ENCODE measurements around the gene ZNF335.
A peak's percentile ranks its signal among the peaks of the same experiment; 100 is the strongest.

Gene ZNF335

DNA sequence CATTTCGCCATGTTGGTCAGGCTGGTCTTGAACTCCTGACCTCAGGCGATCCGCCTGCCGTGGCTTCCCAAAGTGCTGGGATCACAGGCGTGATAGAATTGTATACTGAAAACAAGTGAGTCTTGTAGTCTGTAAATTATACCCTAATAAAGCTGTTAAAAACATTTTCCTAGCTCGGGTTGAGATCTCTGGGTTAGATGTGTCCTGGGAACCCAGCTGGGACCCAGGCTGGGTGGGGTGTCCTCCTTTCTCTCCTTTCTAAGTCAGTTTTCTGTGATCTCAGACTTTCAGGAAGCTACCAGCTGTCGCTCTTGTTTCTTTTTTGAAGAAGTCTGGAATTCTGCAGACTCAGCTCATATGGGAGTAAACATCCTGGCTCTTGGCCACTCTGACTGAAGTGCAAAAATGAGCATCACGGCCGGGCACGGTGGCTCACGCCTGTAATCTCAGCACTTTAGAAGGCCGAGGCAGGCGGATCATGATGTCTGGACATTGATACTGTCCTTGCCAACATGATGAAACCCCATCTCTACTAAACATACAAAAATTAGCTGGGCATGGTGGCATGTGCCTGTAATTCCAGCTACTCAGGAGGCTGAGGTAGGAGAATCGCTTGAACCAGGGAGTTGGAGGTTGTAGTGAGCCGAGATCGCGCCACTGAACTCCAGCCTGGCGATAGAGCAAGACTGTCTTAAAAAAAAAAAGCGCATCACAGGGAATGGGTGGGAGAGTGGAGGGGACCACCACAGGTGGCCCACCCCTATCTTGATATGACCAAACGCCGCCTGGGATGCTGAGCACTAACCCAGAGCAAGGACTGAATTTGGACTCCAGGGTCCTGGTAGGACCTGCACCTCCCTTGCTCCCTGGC is 47.4 kb downstream of the ZNF335 start:
- H2BK120ac ChIP-seq (ENCODE audit: low read depth, low read length), result no peak overlapping the region
- no peak overlapping the region for H2BK5ac ChIP-seq (ENCODE audit: low read length)
- no peak overlapping the region for H3K4me3 ChIP-seq (ENCODE audit: low read length in 2 of 2)
- no peak overlapping the region for H4K91ac ChIP-seq (ENCODE audit: low read depth, low read length, poor library complexity)
- no peaks in the 10 kb centered on the region for H3K9me3 ChIP-seq (replicated peaks in 1 of 2; ENCODE audit: control insufficient read depth in 2 of 2, insufficient read depth in 1 of 2, low read depth in 1 of 2, low read length in 2 of 2)
- no peak overlapping the region for H3K4me2 ChIP-seq (ENCODE audit: insufficient read depth, low read length, poor library complexity, severe bottlenecking)
- H2BK12ac ChIP-seq (ENCODE audit: low read length), result no peak overlapping the region
- H3K4me1 ChIP-seq (ENCODE audit: control insufficient read depth in 2 of 2, insufficient read depth in 1 of 2, low read depth in 1 of 2, low read length in 2 of 2), result peaks cover 5 to 9% of the 10 kb centered on the region in 2 donors
- H3K27ac ChIP-seq (replicated peaks; ENCODE audit: low read length), result no peak overlapping the region
- no peak overlapping the region for H3K23ac ChIP-seq (ENCODE audit: low read depth, low read length, poor library complexity)
- no peak overlapping the region for H4K8ac ChIP-seq (ENCODE audit: low read depth, low read length)
- H3K14ac ChIP-seq (ENCODE audit: low read length), result no peak overlapping the region
- peak overlapping the region; percentile 63 for H2AFZ ChIP-seq (ENCODE audit: low read length)
- peak overlapping the region; percentile 44 for H3K18ac ChIP-seq (ENCODE audit: low read length)
- H3K9ac ChIP-seq (ENCODE audit: low read depth, low read length, poor library complexity), result no peak overlapping the region
- no peak overlapping the region for H2BK15ac ChIP-seq (ENCODE audit: low read length)
- no peaks in the 10 kb centered on the region for H3K36me3 ChIP-seq (replicated peaks in 1 of 2; ENCODE audit: control insufficient read depth in 2 of 2, insufficient read depth in 2 of 2, low read length in 2 of 2)
- no peaks in the 10 kb centered on the region for H3K79me1 ChIP-seq (ENCODE audit: low read depth, low read length)
- H3K4ac ChIP-seq (ENCODE audit: low read length), result no peak overlapping the region
- no peak overlapping the region for H2AK5ac ChIP-seq (ENCODE audit: low read depth, low read length)
- no CpG with 5 or more reads among the region's 21 CpGs for whole genome bisulfite sequencing, 2 donors (ENCODE audit: extremely low coverage in 2 of 2, insufficient read length in 2 of 2, insufficient replicate concordance in 1 of 2)
- no peak for DNase-seq (ENCODE audit: low spot score)
- H3K27me3 ChIP-seq (ENCODE audit: control insufficient read depth in 3 of 3, insufficient read depth in 3 of 3, low read depth in 1 of 3, low read length in 3 of 3), result peaks cover 0 to 3% (median 0%) of the 10 kb centered on the region in 3 experiments

- H2BK120ac ChIP-seq (ENCODE audit: low read depth, low read length), result no peak overlapping the region
Observed at GRCh38 chr20:45921337-45922189, 50.4 kb downstream of the ZNF335 start.

DNA sequence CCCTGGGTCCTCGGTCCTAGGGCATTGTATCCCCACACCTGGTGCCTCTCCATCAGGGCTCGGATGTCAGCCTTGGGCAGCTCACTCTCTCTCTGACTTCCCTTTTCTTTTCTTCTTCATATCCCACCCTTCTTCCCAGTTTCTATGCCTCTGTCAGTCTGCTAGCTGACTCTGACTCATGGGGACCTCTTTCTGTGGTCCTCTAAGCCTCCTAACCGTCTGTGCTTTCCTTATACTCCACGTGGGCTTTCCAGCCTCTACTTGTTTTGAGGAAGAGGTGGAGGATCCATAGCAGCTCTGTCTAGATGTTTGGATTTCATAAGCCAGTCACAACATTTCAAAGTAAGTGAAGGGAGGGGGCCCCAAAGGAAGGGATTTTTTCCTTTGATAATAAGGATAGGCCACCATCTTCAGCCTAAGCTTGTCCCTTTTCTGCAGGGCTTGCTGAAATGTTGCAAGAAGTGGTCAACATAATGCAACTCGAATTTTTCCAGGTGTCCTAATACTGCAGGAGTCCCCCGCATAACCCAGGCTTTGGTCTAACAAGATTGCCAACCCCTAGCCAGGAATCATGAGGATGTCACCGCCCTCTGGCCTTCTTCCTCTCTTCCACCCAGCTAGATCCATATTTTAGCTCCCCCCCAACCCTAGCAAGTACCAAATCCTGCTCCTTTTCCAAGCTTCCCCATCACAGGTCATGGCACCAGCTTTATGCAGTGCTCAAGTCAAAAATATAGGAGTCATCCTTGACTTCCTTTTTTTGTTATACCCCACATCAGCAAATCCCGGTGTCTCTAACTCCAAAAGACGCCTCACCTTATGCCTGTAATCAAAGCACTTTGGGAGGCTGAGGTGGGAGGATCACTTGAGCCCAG is 51.3 kb downstream of the ZNF335 start:
- Histone ChIP-seq H3K4me2 (ENCODE audit: insufficient read depth, low read length, poor library complexity, severe bottlenecking) (no peak overlapping the region), H2BK5ac (ENCODE audit: low read length) (no peak overlapping the region), H3K23ac (ENCODE audit: low read depth, low read length, poor library complexity) (no peak overlapping the region), H3K4ac (ENCODE audit: low read length) (no peak overlapping the region), H3K36me3 (replicated peaks in 1 of 2; ENCODE audit: control insufficient read depth in 2 of 2, insufficient read depth in 2 of 2, low read length in 2 of 2) (no peaks in the 10 kb centered on the region), H3K9me3 (replicated peaks in 1 of 2; ENCODE audit: control insufficient read depth in 2 of 2, insufficient read depth in 1 of 2, low read depth in 1 of 2, low read length in 2 of 2) (no peaks in the 10 kb centered on the region), H3K18ac (ENCODE audit: low read length) (no peak overlapping the region), H3K27me3 (ENCODE audit: control insufficient read depth in 3 of 3, insufficient read depth in 3 of 3, low read depth in 1 of 3, low read length in 3 of 3) (peaks cover 0 to 3% (median 0%) of the 10 kb centered on the region in 3 experiments), H4K8ac (ENCODE audit: low read depth, low read length) (no peak overlapping the region), H3K4me1 (ENCODE audit: control insufficient read depth in 2 of 2, insufficient read depth in 1 of 2, low read depth in 1 of 2, low read length in 2 of 2) (peaks cover 4 to 8% of the 10 kb centered on the region in 2 donors), H2AFZ (ENCODE audit: low read length) (peak overlapping the region; percentile 36), H2BK15ac (ENCODE audit: low read length) (no peak overlapping the region), H3K9ac (ENCODE audit: low read depth, low read length, poor library complexity) (no peak overlapping the region), H2AK5ac (ENCODE audit: low read depth, low read length) (no peak overlapping the region), H2BK12ac (ENCODE audit: low read length) (no peak overlapping the region), H2BK120ac (ENCODE audit: low read depth, low read length) (no peak overlapping the region), H3K27ac (replicated peaks; ENCODE audit: low read length) (no peak overlapping the region), H4K91ac (ENCODE audit: low read depth, low read length, poor library complexity) (no peak overlapping the region), H3K79me1 (ENCODE audit: low read depth, low read length) (no peaks in the 10 kb centered on the region), H3K14ac (ENCODE audit: low read length) (no peak overlapping the region), H3K4me3 (ENCODE audit: low read length in 2 of 2) (no peak overlapping the region)
- DNase-seq (ENCODE audit: low spot score), result no peak
- no CpG with 5 or more reads among the region's 9 CpGs for WGBS, 2 donors (ENCODE audit: extremely low coverage in 2 of 2, insufficient read length in 2 of 2, insufficient replicate concordance in 1 of 2)

More at GRCh38 chr20:45921337-45922189, 50.4 kb downstream of the ZNF335 start:
- Histone ChIP-seq H3K27me3 (ENCODE audit: control insufficient read depth in 3 of 3, insufficient read depth in 3 of 3, low read depth in 1 of 3, low read length in 3 of 3) (peaks cover 0 to 3% (median 0%) of the 10 kb centered on the region in 3 experiments), H3K4ac (ENCODE audit: low read length) (no peak overlapping the region), H2BK5ac (ENCODE audit: low read length) (no peak overlapping the region), H3K18ac (ENCODE audit: low read length) (no peak overlapping the region), H3K4me3 (ENCODE audit: low read length in 2 of 2) (no peak overlapping the region), H2BK15ac (ENCODE audit: low read length) (no peak overlapping the region), H3K79me1 (ENCODE audit: low read depth, low read length) (no peaks in the 10 kb centered on the region), H3K23ac (ENCODE audit: low read depth, low read length, poor library complexity) (no peak overlapping the region), H4K8ac (ENCODE audit: low read depth, low read length) (no peak overlapping the region), H4K91ac (ENCODE audit: low read depth, low read length, poor library complexity) (no peak overlapping the region), H3K4me2 (ENCODE audit: insufficient read depth, low read length, poor library complexity, severe bottlenecking) (no peak overlapping the region), H3K27ac (replicated peaks; ENCODE audit: low read length) (no peak overlapping the region), H3K36me3 (replicated peaks in 1 of 2; ENCODE audit: control insufficient read depth in 2 of 2, insufficient read depth in 2 of 2, low read length in 2 of 2) (no peaks in the 10 kb centered on the region), H2AFZ (ENCODE audit: low read length) (no peak overlapping the region), H2BK12ac (ENCODE audit: low read length) (no peak overlapping the region), H2AK5ac (ENCODE audit: low read depth, low read length) (no peak overlapping the region), H3K4me1 (ENCODE audit: control insufficient read depth in 2 of 2, insufficient read depth in 1 of 2, low read depth in 1 of 2, low read length in 2 of 2) (peaks cover 9 to 10% of the 10 kb centered on the region in 2 donors), H3K9me3 (replicated peaks in 1 of 2; ENCODE audit: control insufficient read depth in 2 of 2, insufficient read depth in 1 of 2, low read depth in 1 of 2, low read length in 2 of 2) (no peaks in the 10 kb centered on the region), H3K14ac (ENCODE audit: low read length) (no peak overlapping the region), H3K9ac (ENCODE audit: low read depth, low read length, poor library complexity) (no peak overlapping the region)
- no CpG with 5 or more reads among the region's 11 CpGs for WGBS, 2 donors (ENCODE audit: extremely low coverage in 2 of 2, insufficient read length in 2 of 2, insufficient replicate concordance in 1 of 2)
- DNase-seq (ENCODE audit: low spot score), result no peak

Data from neuronal stem cell (in vitro differentiated cells).